CD4-positive, alpha-beta T cell (primary cell): ENCODE data around the gene SIM2. TPM values are rescaled to one million over a fixed set of nuclear protein-coding genes. Genes with fewer than 3 reads are reported as not detected.

Source experiments
- ATAC-seq: fragments of 200-7000 bp; cut with Tn5 transposase; one replicate; pipeline ENCODE4 v1.10.0; 2022; ENCODE audit warnings: mild to moderate bottlenecking; ENCODE audit not compliant: poor library complexity
- CTCF ChIA-PET: fragments of 350-600 bp; sonication (Branson Sonifier 250); formaldehyde crosslinking; loops from one replicate; lab custom pipeline; 2021; ENCODE audit warnings: antibody characterized with exemption, inconsistent platforms; lab: Charles Lee
- POLR2A ChIA-PET: fragments of 350-600 bp; sonication (Branson Sonifier 250); formaldehyde crosslinking; loops from one replicate; lab custom pipeline; 2021; ENCODE audit warnings: antibody characterized with exemption, inconsistent platforms; lab: Charles Lee
- DNase-seq, 14 experiments: peaks; one replicate each; pipeline ENCODE4 v3.0.0-alpha.2; 2013 to 2020; ENCODE audit warnings: mixed read lengths in 2 of 14
- H3K27ac ChIP-seq, 2 donors: one replicate each; pipeline versions ENCODE4 v1.5.1 to v1.7.0; 2013; ENCODE audit warnings: low read length in 2 of 2, low read depth in 1 of 2, mild to moderate bottlenecking in 1 of 2
- H3K27me3 ChIP-seq, 2 experiments: 1 replicate in 1 of 2; 2 replicates in 1 of 2; pipeline versions ENCODE4 v1.6.1 to v1.7.0; 2013; ENCODE audit warnings: low read length in 2 of 2, control low read depth in 1 of 2, mild to moderate bottlenecking in 1 of 2, moderate library complexity in 1 of 2; ENCODE audit not compliant: insufficient read depth in 2 of 2, control insufficient read depth in 1 of 2
- H3K36me3 ChIP-seq: one replicate; pipeline ENCODE4 v1.6.1; 2013; ENCODE audit warnings: low read length, control low read depth; ENCODE audit not compliant: insufficient read depth
- H3K4me1 ChIP-seq: one replicate; pipeline ENCODE4 v1.6.1; 2013; ENCODE audit warnings: low read length, control low read depth; ENCODE audit not compliant: insufficient read depth
- H3K4me3 ChIP-seq: one replicate; pipeline ENCODE4 v1.5.1; 2013; ENCODE audit warnings: mild to moderate bottlenecking, low read length, moderate library complexity
- H3K9me3 ChIP-seq, 2 experiments: 1 replicate in 1 of 2; 2 replicates in 1 of 2; pipeline versions ENCODE4 v1.6.1 to v1.7.0; 2013; ENCODE audit warnings: low read length in 2 of 2, mild to moderate bottlenecking in 2 of 2, control low read depth in 1 of 2, moderate library complexity in 1 of 2; ENCODE audit not compliant: control insufficient read depth in 1 of 2, insufficient read depth in 1 of 2
- H3K27ac Mint-ChIP-seq: one replicate; pipeline ENCODE4 v1.8.0; 2020; ENCODE audit warnings: mixed read lengths
- H3K27me3 Mint-ChIP-seq: one replicate; pipeline ENCODE4 v1.8.0; 2021; ENCODE audit warnings: mixed read lengths
- H3K36me3 Mint-ChIP-seq: one replicate; pipeline ENCODE4 v1.8.0; 2021; ENCODE audit warnings: low read depth, mixed read lengths
- H3K4me1 Mint-ChIP-seq: one replicate; pipeline ENCODE4 v1.8.0; 2021; ENCODE audit warnings: low read depth, mixed read lengths
- H3K4me3 Mint-ChIP-seq: one replicate; pipeline ENCODE4 v1.8.0; 2020; ENCODE audit warnings: mild to moderate bottlenecking, mixed read lengths
- H3K9me3 Mint-ChIP-seq: one replicate; pipeline ENCODE4 v1.8.0; 2020; ENCODE audit warnings: mixed read lengths
- CTCF ChIP-seq: fragments of 200-600 bp; IDR thresholded peaks from one replicate; pipeline ENCODE4 v1.8.0; 2022; ENCODE audit warnings: antibody characterized with exemption, mild to moderate bottlenecking
- intact Hi-C, 2 experiments: fragments of 100-400 bp; cut with DNase I in 1 of 2; cut with micrococcal nuclease in 1 of 2; formaldehyde crosslinking; loops; one replicate each; pipeline versions ENCODE4 v1.15.1 to v1.9.0; 2023 to 2025; cut with DNase I, micrococcal nuclease
- total RNA-seq, 174 experiments: library from RNA in 2 of 174; stranded (reverse) in 2 of 174; gene quantifications; one replicate each; pipeline ENCODE4 v1.2.3 and lab custom pipeline; 2021 to 2026

SIM2 gene
- total RNA-seq, 2 experiments from 2014 or later: not detected

GRCh38 chr21:36717976-36718375, 19.1 kb downstream of the SIM2 start:
- intact Hi-C loops: no loop called here
- no peak overlapping the region for H3K4me3 Mint-ChIP-seq
- H3K36me3 Mint-ChIP-seq: no peaks in the 10 kb centered on the region
- CTCF ChIA-PET: no interaction called here
- H3K27me3 ChIP-seq: peaks cover 15 to 42% of the 10 kb centered on the region in 2 experiments
- no peaks in the 10 kb centered on the region for H3K9me3 Mint-ChIP-seq
- peaks cover 82% of the 10 kb centered on the region for H3K27me3 Mint-ChIP-seq
- no peaks in the 10 kb centered on the region for H3K4me1 ChIP-seq
- H3K27ac ChIP-seq: no peak overlapping the region
- H3K27ac Mint-ChIP-seq: no peak overlapping the region
- no peak for ATAC-seq
- no peak for DNase-seq
- no peaks in the 10 kb centered on the region for H3K4me1 Mint-ChIP-seq
- H3K36me3 ChIP-seq: no peaks in the 10 kb centered on the region
- H3K4me3 ChIP-seq: no peak overlapping the region
- H3K9me3 ChIP-seq: peaks cover 0 to 6% of the 10 kb centered on the region in 2 experiments
- TF ChIP-seq CTCF: no peak
- POLR2A ChIA-PET: no interaction called here

- no peaks in the 10 kb centered on the region for H3K9me3 Mint-ChIP-seq
- H3K27ac ChIP-seq: no peak overlapping the region
- POLR2A ChIA-PET: no interaction called here
- H3K4me3 ChIP-seq: no peak overlapping the region
- H3K9me3 ChIP-seq: peaks cover 0 to 12% of the 10 kb centered on the region in 2 experiments
- H3K36me3 ChIP-seq: no peaks in the 10 kb centered on the region
- peaks cover 15 to 32% of the 10 kb centered on the region in 2 experiments for H3K27me3 ChIP-seq
- H3K4me1 ChIP-seq: no peaks in the 10 kb centered on the region
- ATAC-seq (no peak), DNase-seq (peak in 1 of 14 experiments; percentile 19)
- no peaks in the 10 kb centered on the region for H3K4me1 Mint-ChIP-seq
- TF ChIP-seq CTCF: no peak
- no peak overlapping the region for H3K4me3 Mint-ChIP-seq
- CTCF ChIA-PET: no interaction called here
- peaks cover 71% of the 10 kb centered on the region for H3K27me3 Mint-ChIP-seq
- intact Hi-C loops: no loop called here
- no peak overlapping the region for H3K27ac Mint-ChIP-seq
- no peaks in the 10 kb centered on the region for H3K36me3 Mint-ChIP-seq
Measured at GRCh38 chr21:36718951-36719501, 20.1 kb downstream of the SIM2 start.

GRCh38 chr21:36719614-36720013, 20.7 kb downstream of the SIM2 start:
- CTCF ChIA-PET: no interaction called here

More at GRCh38 chr21:36719614-36720013, 20.7 kb downstream of the SIM2 start:
- Mint-ChIP-seq H3K27ac (no peak overlapping the region), H3K9me3 (no peaks in the 10 kb centered on the region), H3K27me3 (peaks cover 70% of the 10 kb centered on the region), H3K4me3 (no peak overlapping the region), H3K36me3 (no peaks in the 10 kb centered on the region), H3K4me1 (no peaks in the 10 kb centered on the region)
- Histone ChIP-seq H3K27me3 (peaks cover 11 to 26% of the 10 kb centered on the region in 2 experiments), H3K4me1 (no peaks in the 10 kb centered on the region), H3K9me3 (peaks cover 0 to 12% of the 10 kb centered on the region in 2 experiments), H3K4me3 (no peak overlapping the region), H3K36me3 (no peaks in the 10 kb centered on the region), H3K27ac (no peak overlapping the region)
- DNase-seq (peak in 1 of 14 experiments; percentile 6), ATAC-seq (no peak)
- no peak for TF ChIP-seq CTCF
- intact Hi-C loops: no loop called here
- POLR2A ChIA-PET: no interaction called here
